Testis (tissue), 2 donors: ENCODE results near the gene TFAP2C.

Source experiments
- POLR2A ChIP-seq: fragments of 450-650 bp; IDR thresholded peaks from one replicate; pipeline ENCODE4 v1.6.1; 2017; ENCODE audit warnings: antibody characterized with exemption, mild to moderate bottlenecking, moderate library complexity
- TF ChIP-seq, protein P1 (sequence below), 3 experiments: fragments of 450-650 bp in 2 of 3; fragments of 200-600 bp in 1 of 3; sonication (generic) in 1 of 3; IDR thresholded peaks; one replicate each; pipeline ENCODE4 v1.5.1; 2016 to 2019; ENCODE audit warnings: antibody characterized with exemption in 3 of 3, mild to moderate bottlenecking in 2 of 3, moderate library complexity in 1 of 3

DNA sequence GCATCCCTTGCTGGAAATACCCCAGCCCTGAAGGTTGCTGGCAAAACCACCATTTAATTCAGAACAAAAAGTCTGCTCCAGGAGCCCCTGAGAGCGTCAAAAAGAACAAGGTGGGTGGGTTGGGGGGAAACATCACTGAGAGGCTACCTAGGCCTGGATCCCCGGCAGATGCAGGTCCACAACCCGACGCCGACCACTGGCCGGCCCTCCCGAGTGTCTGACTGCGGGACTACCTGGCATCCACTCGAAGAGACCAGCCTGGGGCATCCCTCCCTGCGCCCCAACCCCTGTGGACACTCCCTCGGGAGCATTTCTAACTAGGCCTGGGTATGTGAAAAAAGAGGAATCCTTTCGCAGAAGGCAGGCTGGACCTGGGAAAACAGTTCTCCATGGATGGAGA, 48.9 kb upstream of the TFAP2C start:
- TF ChIP-seq, protein P1, sequence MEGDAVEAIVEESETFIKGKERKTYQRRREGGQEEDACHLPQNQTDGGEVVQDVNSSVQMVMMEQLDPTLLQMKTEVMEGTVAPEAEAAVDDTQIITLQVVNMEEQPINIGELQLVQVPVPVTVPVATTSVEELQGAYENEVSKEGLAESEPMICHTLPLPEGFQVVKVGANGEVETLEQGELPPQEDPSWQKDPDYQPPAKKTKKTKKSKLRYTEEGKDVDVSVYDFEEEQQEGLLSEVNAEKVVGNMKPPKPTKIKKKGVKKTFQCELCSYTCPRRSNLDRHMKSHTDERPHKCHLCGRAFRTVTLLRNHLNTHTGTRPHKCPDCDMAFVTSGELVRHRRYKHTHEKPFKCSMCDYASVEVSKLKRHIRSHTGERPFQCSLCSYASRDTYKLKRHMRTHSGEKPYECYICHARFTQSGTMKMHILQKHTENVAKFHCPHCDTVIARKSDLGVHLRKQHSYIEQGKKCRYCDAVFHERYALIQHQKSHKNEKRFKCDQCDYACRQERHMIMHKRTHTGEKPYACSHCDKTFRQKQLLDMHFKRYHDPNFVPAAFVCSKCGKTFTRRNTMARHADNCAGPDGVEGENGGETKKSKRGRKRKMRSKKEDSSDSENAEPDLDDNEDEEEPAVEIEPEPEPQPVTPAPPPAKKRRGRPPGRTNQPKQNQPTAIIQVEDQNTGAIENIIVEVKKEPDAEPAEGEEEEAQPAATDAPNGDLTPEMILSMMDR (IDR thresholded peaks at IDR 0.05) = no peak
- no peak for TF ChIP-seq POLR2A
